Measurements from ENCODE around the gene NOTO. TPM values are rescaled to one million over a fixed set of nuclear protein-coding genes. Genes with fewer than 3 reads are reported as not detected.

NOTO gene
- total and polyA plus RNA-seq, 2 donors (not counting 1 experiment from before 2014, with no cell fraction given) = not detected

DNA sequence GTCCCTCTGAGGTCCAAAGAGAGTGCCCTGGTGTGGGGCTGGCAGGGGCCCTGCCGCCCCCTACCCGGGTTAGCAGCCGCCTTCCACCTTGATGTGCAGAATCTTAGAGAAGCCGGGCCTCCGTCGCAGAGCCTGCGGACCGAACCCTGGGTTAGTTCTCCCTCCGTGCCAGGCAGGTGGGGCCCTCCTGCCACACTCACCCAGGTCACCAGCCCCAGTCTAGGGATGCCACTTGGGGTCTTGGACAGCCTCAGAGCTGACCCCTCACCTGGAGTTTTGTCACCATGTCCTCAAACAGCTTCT is 56.5 kb downstream of the NOTO start:
- H3K4me1 ChIP-seq (ENCODE audit: control insufficient read depth in 2 of 2, insufficient read depth in 2 of 2, low read length in 2 of 2) = no peaks in the 10 kb centered on the region
- WGBS (ENCODE audit: insufficient coverage) = 97% methylated on average over 9 of the region's 9 CpGs
- intact Hi-C loops (cut with micrococcal nuclease) = no loop called here
- no peaks in the 10 kb centered on the region for H3K79me2 ChIP-seq (ENCODE audit: control insufficient read depth, insufficient read depth, low read length)
- peaks cover 0 to 33% of the 10 kb centered on the region in 2 experiments for H3K36me3 ChIP-seq (replicated peaks in 1 of 2; ENCODE audit: control extremely low read depth in 1 of 2, control insufficient read depth in 1 of 2, extremely low read depth in 1 of 2, insufficient read depth in 2 of 2, low read length in 1 of 2)
- ATAC-seq (ENCODE audit: low read depth) (no peak), DNase-seq (no peak)
- ChIA-PET POLR2A (no interaction called here), CTCF (no interaction called here)
- no peak overlapping the region for H3K9ac ChIP-seq (ENCODE audit: low read length)
- Mint-ChIP-seq H3K27me3 (no peaks in the 10 kb centered on the region), H3K9me3 (ENCODE audit: insufficient read depth) (no peaks in the 10 kb centered on the region), H3K27ac (no peak overlapping the region), H3K4me3 (no peak overlapping the region), H3K4me1 (no peaks in the 10 kb centered on the region)
- no peak overlapping the region for H3K27ac ChIP-seq (ENCODE audit: low read length in 2 of 2)
- H2AFZ ChIP-seq (ENCODE audit: insufficient read depth, low read depth, low read length, poor library complexity, severe bottlenecking) = no peak overlapping the region
- no peaks in the 10 kb centered on the region for H3K9me3 ChIP-seq (ENCODE audit: control extremely low read depth in 1 of 3, control insufficient read depth in 2 of 3, insufficient read depth in 1 of 3, low read length in 2 of 3)
- TF ChIP-seq, protein P1, sequence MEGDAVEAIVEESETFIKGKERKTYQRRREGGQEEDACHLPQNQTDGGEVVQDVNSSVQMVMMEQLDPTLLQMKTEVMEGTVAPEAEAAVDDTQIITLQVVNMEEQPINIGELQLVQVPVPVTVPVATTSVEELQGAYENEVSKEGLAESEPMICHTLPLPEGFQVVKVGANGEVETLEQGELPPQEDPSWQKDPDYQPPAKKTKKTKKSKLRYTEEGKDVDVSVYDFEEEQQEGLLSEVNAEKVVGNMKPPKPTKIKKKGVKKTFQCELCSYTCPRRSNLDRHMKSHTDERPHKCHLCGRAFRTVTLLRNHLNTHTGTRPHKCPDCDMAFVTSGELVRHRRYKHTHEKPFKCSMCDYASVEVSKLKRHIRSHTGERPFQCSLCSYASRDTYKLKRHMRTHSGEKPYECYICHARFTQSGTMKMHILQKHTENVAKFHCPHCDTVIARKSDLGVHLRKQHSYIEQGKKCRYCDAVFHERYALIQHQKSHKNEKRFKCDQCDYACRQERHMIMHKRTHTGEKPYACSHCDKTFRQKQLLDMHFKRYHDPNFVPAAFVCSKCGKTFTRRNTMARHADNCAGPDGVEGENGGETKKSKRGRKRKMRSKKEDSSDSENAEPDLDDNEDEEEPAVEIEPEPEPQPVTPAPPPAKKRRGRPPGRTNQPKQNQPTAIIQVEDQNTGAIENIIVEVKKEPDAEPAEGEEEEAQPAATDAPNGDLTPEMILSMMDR (IDR thresholded peaks at IDR 0.05) = no peak
- no peak for TF ChIP-seq EZH2 (IDR thresholded peaks at IDR 0.05; ENCODE audit: borderline replicate concordance, insufficient read depth, low read depth, low read length, poor library complexity, severe bottlenecking)
- H3K4me2 ChIP-seq (replicated peaks; ENCODE audit: low read depth, low read length, poor library complexity, severe bottlenecking) = no peak overlapping the region
- H4K20me1 ChIP-seq (ENCODE audit: control insufficient read depth, insufficient read depth, low read length, poor library complexity, severe bottlenecking) = no peaks in the 10 kb centered on the region
- H3K4me3 ChIP-seq (ENCODE audit: control extremely low read depth in 1 of 5, extremely low read depth in 1 of 5, insufficient read depth in 1 of 5, low read depth in 2 of 5, low read length in 4 of 5) = no peak overlapping the region
- H3K27me3 ChIP-seq (replicated peaks in 1 of 4; ENCODE audit: control extremely low read depth in 1 of 4, control insufficient read depth in 3 of 4, insufficient read depth in 4 of 4, low read length in 3 of 4) = no peaks in the 10 kb centered on the region

DNA sequence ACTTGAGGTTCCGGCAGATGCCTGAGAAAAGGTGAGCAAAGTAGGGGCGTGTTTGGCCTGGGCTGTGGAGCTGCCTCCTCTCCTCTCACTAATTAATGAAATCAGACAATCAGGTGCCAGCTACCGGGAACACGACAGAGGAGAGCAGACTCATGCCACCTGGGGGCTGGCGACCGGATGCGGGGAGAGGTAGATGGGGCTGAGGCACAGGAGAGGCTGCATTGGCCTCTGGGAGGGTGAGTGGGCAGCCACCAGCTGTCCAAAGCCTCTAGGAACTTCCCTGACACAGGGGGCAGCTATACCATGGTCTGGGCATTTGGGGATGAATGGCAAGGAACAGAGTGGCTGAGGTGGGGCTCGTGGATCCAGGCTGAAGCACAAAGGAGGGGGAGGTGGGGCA is 56.9 kb downstream of the NOTO start:
- Mint-ChIP-seq H3K4me1 (no peaks in the 10 kb centered on the region), H3K9me3 (ENCODE audit: insufficient read depth) (no peaks in the 10 kb centered on the region), H3K4me3 (no peak overlapping the region), H3K27me3 (no peaks in the 10 kb centered on the region), H3K27ac (no peak overlapping the region)
- Histone ChIP-seq H3K4me3 (ENCODE audit: control extremely low read depth in 1 of 5, extremely low read depth in 1 of 5, insufficient read depth in 1 of 5, low read depth in 2 of 5, low read length in 4 of 5) (no peak overlapping the region), H2AFZ (ENCODE audit: insufficient read depth, low read depth, low read length, poor library complexity, severe bottlenecking) (no peak overlapping the region), H3K4me1 (ENCODE audit: control insufficient read depth in 2 of 2, insufficient read depth in 2 of 2, low read length in 2 of 2) (no peaks in the 10 kb centered on the region), H3K27me3 (replicated peaks in 1 of 4; ENCODE audit: control extremely low read depth in 1 of 4, control insufficient read depth in 3 of 4, insufficient read depth in 4 of 4, low read length in 3 of 4) (no peaks in the 10 kb centered on the region), H3K36me3 (replicated peaks in 1 of 2; ENCODE audit: control extremely low read depth in 1 of 2, control insufficient read depth in 1 of 2, extremely low read depth in 1 of 2, insufficient read depth in 2 of 2, low read length in 1 of 2) (peaks cover 0 to 30% of the 10 kb centered on the region in 2 experiments), H3K4me2 (replicated peaks; ENCODE audit: low read depth, low read length, poor library complexity, severe bottlenecking) (no peak overlapping the region), H3K9me3 (ENCODE audit: control extremely low read depth in 1 of 3, control insufficient read depth in 2 of 3, insufficient read depth in 1 of 3, low read length in 2 of 3) (no peaks in the 10 kb centered on the region), H4K20me1 (ENCODE audit: control insufficient read depth, insufficient read depth, low read length, poor library complexity, severe bottlenecking) (no peaks in the 10 kb centered on the region), H3K27ac (ENCODE audit: low read length in 2 of 2) (no peak overlapping the region), H3K79me2 (ENCODE audit: control insufficient read depth, insufficient read depth, low read length) (no peaks in the 10 kb centered on the region), H3K9ac (ENCODE audit: low read length) (no peak overlapping the region)
- no peak for ATAC-seq (ENCODE audit: low read depth)
- intact Hi-C loops (cut with micrococcal nuclease) = no loop called here
- WGBS (ENCODE audit: insufficient coverage) = 94% methylated on average over 6 of the region's 8 CpGs
- CTCF ChIA-PET = no interaction called here
- POLR2A ChIA-PET = no interaction called here
- no peak for DNase-seq
- TF ChIP-seq, protein P1 (IDR thresholded peaks at IDR 0.05) = no peak
- no peak for TF ChIP-seq EZH2 (IDR thresholded peaks at IDR 0.05; ENCODE audit: borderline replicate concordance, insufficient read depth, low read depth, low read length, poor library complexity, severe bottlenecking)

All from B cell (primary cell).